Suprapubic skin (tissue), 4 donors: Measurements from ENCODE around the gene KCNH1. TPM values are rescaled to one million over a fixed set of nuclear protein-coding genes. Genes with fewer than 3 reads are reported as not detected.

Source experiments
- DNase-seq, 2 donors: peaks; one replicate each; pipeline ENCODE4 v3.0.0-alpha.2; 2019; ENCODE audit warnings: low spot score in 2 of 2
- H3K27ac ChIP-seq: fragments of 200-600 bp; sonication (generic); one replicate; pipeline ENCODE4 v1.5.1; 2019
- H3K27me3 ChIP-seq: fragments of 200-600 bp; sonication (generic); one replicate; pipeline ENCODE4 v1.5.1; 2019
- H3K36me3 ChIP-seq: fragments of 200-600 bp; sonication (generic); one replicate; pipeline ENCODE4 v1.5.1; 2019
- H3K4me1 ChIP-seq: fragments of 200-600 bp; sonication (generic); one replicate; pipeline ENCODE4 v1.5.1; 2019
- H3K4me3 ChIP-seq: fragments of 200-600 bp; sonication (generic); one replicate; pipeline ENCODE4 v1.5.1; 2019; ENCODE audit warnings: mild to moderate bottlenecking
- H3K9me3 ChIP-seq: fragments of 200-600 bp; sonication (generic); one replicate; pipeline ENCODE4 v1.5.1; 2019
- CTCF ChIP-seq, 2 donors: fragments of 200-600 bp in 1 of 2; fragments of 450-650 bp in 1 of 2; sonication (generic) in 1 of 2; IDR thresholded peaks; one replicate each; pipeline ENCODE4 v1.5.1; 2016 to 2019; ENCODE audit warnings: antibody characterized with exemption in 2 of 2, mild to moderate bottlenecking in 1 of 2, moderate library complexity in 1 of 2
- EP300 ChIP-seq: sonication (generic); formaldehyde crosslinking; IDR thresholded peaks from one replicate; pipeline ENCODE4 v1.6.1; 2017; ENCODE audit warnings: antibody characterized with exemption
- POLR2A ChIP-seq, 2 donors: fragments of 450-650 bp; IDR thresholded peaks; one replicate each; pipeline ENCODE4 v1.6.1; 2017; ENCODE audit warnings: antibody characterized with exemption in 2 of 2, mild to moderate bottlenecking in 2 of 2, moderate library complexity in 2 of 2
- POLR2AphosphoS5 ChIP-seq, 3 donors: sonication (generic); formaldehyde crosslinking; IDR thresholded peaks; one replicate each; pipeline ENCODE4 v1.6.1; 2017; ENCODE audit warnings: antibody characterized with exemption in 3 of 3
- whole genome bisulfite sequencing: methylation state at CpG from one replicate; pipeline ENCODE4 v1.1.5; 2018; 5-methylcytosine and 5-hydroxymethylcytosine counted together
- total RNA-seq, 4 donors: library from RNA; depleted of rRNA; stranded (reverse); fragments of >200 nt; gene quantifications; one replicate each; pipeline ENCODE4 v1.1.0, GENCODE V29; 2016

The KCNH1 gene
- total RNA-seq, 4 donors from 2014 or later = 1.1 TPM; not detected in 3

- no peaks in the 10 kb centered on the region for H3K27me3 ChIP-seq
- H3K36me3 ChIP-seq = no peaks in the 10 kb centered on the region
- H3K27ac ChIP-seq = no peak overlapping the region
- 55% methylated on average over 4 of the region's 6 CpGs for WGBS
- TF ChIP-seq CTCF (IDR thresholded peaks at IDR 0.05) (no peak), EP300 (no peak), POLR2AphosphoS5 (IDR thresholded peaks at IDR 0.05) (no peak), POLR2A (IDR thresholded peaks at IDR 0.05) (no peak)
- H3K4me1 ChIP-seq = no peaks in the 10 kb centered on the region
- H3K4me3 ChIP-seq = no peak overlapping the region
- H3K9me3 ChIP-seq = no peaks in the 10 kb centered on the region
- DNase-seq = no peak
Observed at GRCh38 chr1:210747890-210748289, 386.1 kb downstream of the KCNH1 start.

- no peak overlapping the region for H3K4me3 ChIP-seq
- no peak for TF ChIP-seq CTCF (IDR thresholded peaks at IDR 0.05)
- TF ChIP-seq POLR2A (IDR thresholded peaks at IDR 0.05) = no peak
- TF ChIP-seq POLR2AphosphoS5 (IDR thresholded peaks at IDR 0.05) = no peak
- no peak for TF ChIP-seq EP300
- WGBS = 66% methylated on average over 3 of the region's 3 CpGs
Observed at GRCh38 chr1:210747112-210747511, 386.8 kb downstream of the KCNH1 start.

GRCh38 chr1:210746024-210746731 is 387.8 kb downstream of the KCNH1 start:
- Histone ChIP-seq H3K4me3 (no peak overlapping the region), H3K27me3 (no peaks in the 10 kb centered on the region), H3K9me3 (no peaks in the 10 kb centered on the region), H3K36me3 (no peaks in the 10 kb centered on the region), H3K4me1 (no peaks in the 10 kb centered on the region), H3K27ac (no peak overlapping the region)
- DNase-seq = no peak
- 69% methylated on average over 3 of the region's 3 CpGs for WGBS
- TF ChIP-seq POLR2A (IDR thresholded peaks at IDR 0.05) (no peak), POLR2AphosphoS5 (IDR thresholded peaks at IDR 0.05) (no peak), EP300 (no peak), CTCF (IDR thresholded peaks at IDR 0.05) (no peak)

More at GRCh38 chr1:210747112-210747511, 386.8 kb downstream of the KCNH1 start:
- DNase-seq = no peak
- Histone ChIP-seq H3K27me3 (no peaks in the 10 kb centered on the region), H3K9me3 (no peaks in the 10 kb centered on the region), H3K4me1 (no peaks in the 10 kb centered on the region), H3K27ac (no peak overlapping the region), H3K36me3 (no peaks in the 10 kb centered on the region)

- WGBS = 65% methylated on average over 3 of the region's 3 CpGs
Observed at GRCh38 chr1:210743038-210743437, 390.9 kb downstream of the KCNH1 start.

More at GRCh38 chr1:210743038-210743437, 390.9 kb downstream of the KCNH1 start:
- Histone ChIP-seq H3K27ac (no peak overlapping the region), H3K36me3 (no peaks in the 10 kb centered on the region), H3K4me1 (no peaks in the 10 kb centered on the region), H3K9me3 (no peaks in the 10 kb centered on the region), H3K4me3 (no peak overlapping the region), H3K27me3 (no peaks in the 10 kb centered on the region)
- no peak for DNase-seq
- TF ChIP-seq POLR2AphosphoS5 (IDR thresholded peaks at IDR 0.05) = no peak
- no peak for TF ChIP-seq CTCF (IDR thresholded peaks at IDR 0.05)
- no peak for TF ChIP-seq EP300
